Gastroesophageal sphincter (tissue), 3 donors: ENCODE measurements around the gene GNAO1.

ENCODE experiments used
- EP300 ChIP-seq: sonication (generic); formaldehyde crosslinking; IDR thresholded peaks from one replicate; pipeline ENCODE4 v1.6.1; 2017; ENCODE audit warnings: antibody characterized with exemption, mild to moderate bottlenecking
- POLR2A ChIP-seq, 2 donors: fragments of 450-650 bp; IDR thresholded peaks; one replicate each; pipeline ENCODE4 v1.6.1; 2017; ENCODE audit warnings: antibody characterized with exemption in 2 of 2, mild to moderate bottlenecking in 2 of 2, moderate library complexity in 1 of 2
- POLR2AphosphoS5 ChIP-seq: sonication (generic); formaldehyde crosslinking; IDR thresholded peaks from one replicate; pipeline ENCODE4 v1.6.1; 2017; ENCODE audit warnings: antibody characterized with exemption
- TF ChIP-seq, protein P1 (sequence below), 4 experiments: fragments of 200-600 bp in 2 of 4; fragments of 450-650 bp in 2 of 4; sonication (generic) in 1 of 4; IDR thresholded peaks; one replicate each; pipeline ENCODE4 v1.5.1; 2017 to 2019; ENCODE audit warnings: antibody characterized with exemption in 4 of 4, mild to moderate bottlenecking in 2 of 4, moderate library complexity in 2 of 4

DNA sequence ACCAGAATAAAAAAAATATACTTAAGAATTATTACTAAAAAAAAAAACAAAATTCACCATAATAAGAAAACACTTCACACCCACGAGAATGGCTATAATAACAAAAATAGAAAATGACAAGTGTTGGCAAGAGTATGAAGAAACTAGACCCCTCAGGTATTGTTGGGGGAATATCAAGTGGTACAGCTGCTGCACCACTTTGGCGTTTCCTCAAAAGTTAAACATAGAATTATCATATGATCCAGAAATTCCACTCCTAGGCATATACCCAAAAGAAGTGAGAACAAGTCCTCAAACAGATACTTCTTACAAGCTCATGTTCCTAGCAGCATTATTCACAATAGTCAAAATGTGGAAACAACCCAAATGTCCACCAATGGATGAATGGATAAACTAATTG is 207.8 kb downstream of the GNAO1 start:
- TF ChIP-seq, protein P1, sequence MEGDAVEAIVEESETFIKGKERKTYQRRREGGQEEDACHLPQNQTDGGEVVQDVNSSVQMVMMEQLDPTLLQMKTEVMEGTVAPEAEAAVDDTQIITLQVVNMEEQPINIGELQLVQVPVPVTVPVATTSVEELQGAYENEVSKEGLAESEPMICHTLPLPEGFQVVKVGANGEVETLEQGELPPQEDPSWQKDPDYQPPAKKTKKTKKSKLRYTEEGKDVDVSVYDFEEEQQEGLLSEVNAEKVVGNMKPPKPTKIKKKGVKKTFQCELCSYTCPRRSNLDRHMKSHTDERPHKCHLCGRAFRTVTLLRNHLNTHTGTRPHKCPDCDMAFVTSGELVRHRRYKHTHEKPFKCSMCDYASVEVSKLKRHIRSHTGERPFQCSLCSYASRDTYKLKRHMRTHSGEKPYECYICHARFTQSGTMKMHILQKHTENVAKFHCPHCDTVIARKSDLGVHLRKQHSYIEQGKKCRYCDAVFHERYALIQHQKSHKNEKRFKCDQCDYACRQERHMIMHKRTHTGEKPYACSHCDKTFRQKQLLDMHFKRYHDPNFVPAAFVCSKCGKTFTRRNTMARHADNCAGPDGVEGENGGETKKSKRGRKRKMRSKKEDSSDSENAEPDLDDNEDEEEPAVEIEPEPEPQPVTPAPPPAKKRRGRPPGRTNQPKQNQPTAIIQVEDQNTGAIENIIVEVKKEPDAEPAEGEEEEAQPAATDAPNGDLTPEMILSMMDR (IDR thresholded peaks at IDR 0.05): no peak
- TF ChIP-seq POLR2A (IDR thresholded peaks at IDR 0.05): no peak
- TF ChIP-seq EP300: no peak
- TF ChIP-seq POLR2AphosphoS5: no peak
